WTC11 (cell line): ENCODE measurements around the gene FBXO45.

Experiments used
- CREB1 ChIP-seq: sonication (generic); formaldehyde crosslinking; IDR thresholded peaks from 2 replicates; pipeline ENCODE4 v1.8.0; 2023; ENCODE audit warnings: mild to moderate bottlenecking, missing genetic modification reagents
- CTCF ChIP-seq: fragments of 200-600 bp; IDR thresholded peaks from 2 replicates; pipeline ENCODE4 v1.8.0; 2022; ENCODE audit warnings: antibody characterized with exemption
- TEAD1 ChIP-seq: sonication (generic); formaldehyde crosslinking; IDR thresholded peaks from 2 replicates; pipeline ENCODE4 v1.8.0; 2022; ENCODE audit warnings: mild to moderate bottlenecking, missing genetic modification reagents
- USF1 ChIP-seq: sonication (generic); formaldehyde crosslinking; IDR thresholded peaks from 2 replicates; pipeline ENCODE4 v1.8.0; 2022; ENCODE audit warnings: mild to moderate bottlenecking, missing genetic modification reagents
- ZNF317 ChIP-seq: sonication (generic); formaldehyde crosslinking; IDR thresholded peaks from 2 replicates; pipeline ENCODE4 v1.8.1; 2023; ENCODE audit warnings: low read depth, mild to moderate bottlenecking, moderate library complexity, missing genetic modification reagents, borderline replicate concordance
- ZNF671 ChIP-seq: fragments of 250-450 bp; sonication (Bioruptor Pico); IDR thresholded peaks from 2 replicates; pipeline ENCODE4 v1.8.0; 2021; ENCODE audit warnings: mild to moderate bottlenecking

DNA sequence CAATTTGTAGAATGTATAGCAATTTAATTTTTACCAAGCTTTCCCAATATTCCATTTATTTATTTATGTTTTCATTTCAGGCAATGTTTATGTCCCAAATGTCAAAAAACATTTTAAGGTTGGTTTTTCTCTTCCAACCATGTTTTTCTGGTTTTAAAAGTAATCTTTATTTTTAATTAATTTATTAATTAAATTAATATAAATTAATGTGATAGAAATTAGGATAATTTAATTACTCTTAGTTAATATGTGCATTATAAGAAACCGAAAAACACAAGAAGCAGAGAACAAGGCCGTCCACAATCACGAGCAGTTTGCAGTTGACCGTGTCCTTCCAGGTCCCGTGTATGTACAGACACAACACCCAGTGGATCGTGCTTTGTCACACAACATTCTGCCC is 34.2 kb downstream of the FBXO45 start:
- TF ChIP-seq USF1 (no peak), CTCF (no peak), ZNF317 (CRISPR knock-in tag) (no peak), TEAD1 (CRISPR knock-in tag) (no peak), CREB1 (CRISPR knock-in tag) (no peak), ZNF671 (CRISPR knock-in tag) (no peak)
